HG03196 (cell line): ENCODE measurements around the gene RBM6.
"Not testable (repeated sequence)": the region's sequence is repeated elsewhere in the genome, so short reads cannot be mapped to it uniquely, and the experiment has no call there.

Experiments
- ATAC-seq: cut with Tn5 transposase; IDR thresholded peaks from one replicate; pipeline ENCODE4 v1.9.1; 2021; ENCODE audit not compliant: unreplicated experiment

The RBM6 gene

DNA sequence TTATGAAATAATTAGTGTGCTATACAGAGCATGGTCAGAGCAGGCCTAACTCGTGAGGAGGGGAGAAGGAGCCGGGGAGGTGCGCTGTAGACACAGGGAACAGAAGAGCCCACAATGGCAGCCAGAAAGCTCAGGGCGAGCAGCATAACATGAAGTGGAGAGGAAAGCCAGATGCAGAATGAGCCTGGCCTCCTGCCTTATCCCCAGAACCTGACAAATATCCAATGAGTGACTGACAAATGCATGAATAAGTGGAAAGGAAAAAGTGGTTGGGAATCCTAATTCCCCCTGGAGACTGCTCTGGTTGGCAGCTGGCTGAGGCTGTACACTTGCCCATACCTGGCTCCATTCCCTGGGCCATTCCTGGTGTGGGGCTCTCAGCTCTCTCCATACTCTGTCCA is 27.1 kb upstream of the RBM6 start:
- ATAC-seq, result no peak

DNA sequence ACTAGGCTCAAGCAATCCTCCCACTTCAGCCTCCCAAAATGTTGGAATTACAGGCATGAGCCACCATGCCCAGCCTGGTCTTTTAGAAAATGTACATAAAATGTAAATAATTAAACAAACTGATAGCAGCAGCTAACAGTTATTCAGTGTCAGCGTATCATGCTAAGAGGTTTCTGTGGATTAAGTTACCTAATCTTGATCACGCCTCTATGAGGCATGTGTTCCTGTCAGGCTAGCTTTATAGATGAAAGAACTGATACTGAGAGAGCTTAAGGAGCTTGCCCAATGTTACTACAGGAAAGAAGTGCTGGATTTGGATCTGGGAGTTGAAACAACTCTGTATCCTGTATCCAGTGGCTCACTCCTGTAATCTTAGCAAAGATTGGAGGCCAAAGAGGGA is 25.0 kb upstream of the RBM6 start:
- no peak for ATAC-seq

DNA sequence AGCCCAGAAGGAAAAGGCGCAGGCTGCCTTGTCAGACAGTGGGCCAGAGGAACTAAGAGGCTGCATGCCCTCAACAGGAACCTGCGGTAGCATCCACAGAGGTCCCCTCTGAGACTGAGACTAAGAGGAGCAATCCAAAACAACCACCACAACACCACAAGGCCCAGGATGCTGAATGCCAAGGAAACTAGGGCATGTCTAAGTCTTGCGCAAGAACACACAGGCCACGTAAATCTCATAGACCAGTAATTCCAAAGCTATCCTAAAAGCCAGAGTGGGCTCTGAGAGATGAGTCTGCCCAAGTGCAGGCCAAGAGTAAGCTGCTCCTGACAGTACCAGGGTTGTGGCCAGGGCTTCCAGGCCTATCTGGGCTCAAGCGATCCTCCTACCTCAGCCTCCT is 23.3 kb upstream of the RBM6 start:
- ATAC-seq, result no peak

DNA sequence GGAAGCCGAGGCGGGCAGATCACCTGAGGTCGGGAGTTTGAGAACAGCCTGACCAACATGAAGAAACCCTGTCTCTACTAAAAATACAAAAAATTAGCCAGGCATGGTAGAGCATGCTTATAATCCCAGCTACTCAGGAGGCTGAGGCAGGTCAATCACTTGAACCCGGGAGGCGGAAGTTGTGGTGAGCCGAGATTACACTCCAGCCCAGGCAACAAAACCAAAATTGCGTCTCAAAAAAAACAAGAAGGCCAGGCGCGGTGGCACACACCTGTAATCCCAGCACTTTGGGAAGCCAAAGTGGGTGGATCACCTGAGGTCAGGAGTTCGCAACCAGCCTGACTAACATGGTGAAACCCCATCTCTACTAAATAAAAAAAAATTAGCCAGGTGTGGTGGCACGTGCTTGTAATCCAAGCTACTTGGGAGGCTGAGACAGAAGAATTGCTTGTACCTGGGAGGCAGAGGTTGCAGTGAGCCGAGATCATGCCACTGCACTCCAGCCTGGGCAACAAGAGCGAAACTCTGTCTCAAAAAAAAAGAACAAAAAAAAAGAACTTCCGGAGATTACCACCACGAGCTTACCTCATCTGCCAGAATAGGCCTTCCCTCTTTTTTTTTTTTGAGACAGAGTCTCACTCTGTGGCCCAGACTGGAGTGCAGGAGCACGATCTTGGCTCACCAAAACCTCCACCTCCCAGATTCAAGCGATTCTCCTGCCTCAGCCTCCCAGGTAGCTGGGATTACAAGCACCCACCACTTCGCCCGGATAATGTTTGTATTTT is 22.0 kb upstream of the RBM6 start:
- not testable (repeated sequence) for ATAC-seq

DNA sequence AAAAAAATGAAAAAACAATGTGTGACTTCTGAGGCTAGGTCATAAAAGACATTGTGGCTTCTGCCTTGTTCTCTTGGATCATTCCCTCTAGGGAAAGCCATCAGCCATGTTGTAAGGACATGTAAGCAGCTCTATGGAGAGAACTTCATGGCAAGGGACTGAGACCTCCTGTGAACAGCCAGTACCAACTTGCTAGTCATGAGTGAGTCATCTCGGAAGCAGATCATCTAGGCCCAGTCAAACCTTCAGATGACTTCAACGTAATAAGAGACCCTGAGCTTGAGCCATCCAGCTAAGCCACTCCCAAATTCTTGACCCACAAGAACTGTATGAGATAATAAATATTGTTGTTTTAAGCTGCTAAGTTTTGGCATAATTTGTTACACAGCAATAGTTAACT is 15.3 kb upstream of the RBM6 start:
- no peak for ATAC-seq

DNA sequence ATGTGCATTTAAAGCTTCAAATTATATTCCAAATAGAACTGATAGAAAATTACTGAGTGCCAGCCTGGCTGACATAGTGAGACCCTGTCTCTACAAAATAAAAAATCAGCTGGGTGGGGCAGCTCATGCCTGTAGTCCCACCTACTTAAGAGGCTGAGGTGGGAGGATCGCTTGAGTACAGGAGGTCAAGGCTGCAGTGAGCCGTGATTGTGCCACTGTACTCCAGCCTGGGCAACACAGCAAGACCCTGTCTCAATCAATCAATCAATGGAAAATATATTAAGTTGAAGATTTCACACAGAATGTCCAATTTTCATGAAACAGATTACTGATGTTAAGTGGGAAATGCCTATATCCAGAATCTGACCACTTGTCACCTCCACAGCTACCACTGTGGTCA is 14.5 kb upstream of the RBM6 start:
- no peak for ATAC-seq

DNA sequence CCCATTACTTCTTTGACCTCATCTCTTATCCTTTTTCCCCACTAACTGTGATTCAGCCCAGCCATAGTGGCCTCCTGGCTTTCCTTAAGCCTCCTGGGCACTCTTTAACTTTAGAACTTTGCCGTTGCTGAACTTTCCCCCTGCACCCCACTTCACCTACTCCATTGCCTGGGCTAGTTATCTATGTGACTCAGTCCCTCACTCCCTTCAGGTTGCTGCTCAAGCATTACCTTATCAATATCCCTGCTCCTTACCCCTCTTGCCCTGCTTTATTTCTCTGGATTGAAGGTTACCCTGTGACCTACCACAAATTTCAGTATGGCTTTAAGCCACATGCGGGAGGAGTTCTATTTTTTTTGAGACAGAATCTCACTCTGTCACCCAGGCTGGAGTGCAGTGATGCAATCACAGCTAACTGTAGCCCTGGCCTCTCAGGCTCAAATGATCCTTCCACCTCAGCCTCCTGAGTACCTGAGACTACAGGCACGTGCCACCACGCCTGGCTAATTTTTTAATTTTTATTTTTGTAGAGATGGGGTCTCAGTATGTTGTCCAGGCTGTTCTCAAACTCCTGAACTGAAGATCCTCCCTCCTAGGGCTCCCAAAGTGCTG is 13.7 kb upstream of the RBM6 start:
- no peak for ATAC-seq

DNA sequence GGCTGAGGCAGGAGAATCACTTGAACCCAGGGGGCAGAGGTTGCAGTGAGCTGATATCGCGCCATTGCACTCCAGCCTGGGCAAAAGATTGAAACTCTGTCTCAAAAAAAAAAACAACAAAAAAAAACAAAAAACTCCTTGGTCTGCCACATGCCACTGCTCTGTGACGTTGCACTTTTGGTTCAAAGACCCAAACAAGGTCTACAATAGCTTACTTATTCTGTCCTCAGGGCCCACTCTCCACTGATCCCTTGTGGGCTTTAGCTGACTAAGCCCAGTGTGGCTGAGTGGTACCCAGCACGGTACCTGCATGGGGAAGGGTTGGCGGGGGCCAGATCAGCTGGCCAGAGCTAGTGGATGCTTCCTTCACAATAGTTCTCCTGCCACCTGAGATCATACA is 12.2 kb upstream of the RBM6 start:
- no peak for ATAC-seq

DNA sequence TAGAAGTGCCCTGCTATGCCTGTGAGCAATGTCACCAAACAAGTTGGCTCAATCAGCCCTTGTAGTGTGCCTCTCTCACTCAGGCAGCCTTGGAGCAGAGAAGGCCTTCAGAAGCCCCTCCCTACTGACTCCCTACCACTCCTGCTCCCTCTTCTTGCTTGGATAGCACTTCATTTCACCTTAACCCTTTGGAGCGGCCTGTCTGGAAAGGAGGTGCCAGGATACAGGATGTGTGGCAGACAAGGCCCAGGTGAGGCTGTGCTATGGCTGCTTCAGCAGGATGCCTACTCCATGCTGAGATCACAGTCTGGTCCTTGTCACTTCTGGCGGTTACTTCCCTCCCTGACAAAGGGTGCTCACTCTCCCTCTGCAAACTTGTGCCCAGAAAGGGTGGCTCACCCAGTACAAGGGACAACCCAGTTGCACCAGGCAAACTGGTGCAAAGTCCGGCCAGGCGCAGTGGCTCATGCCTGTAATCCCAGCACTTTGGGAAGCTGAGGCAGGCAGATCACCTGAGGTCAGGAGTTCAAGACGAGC is 11.4 kb upstream of the RBM6 start:
- ATAC-seq, result no peak

DNA sequence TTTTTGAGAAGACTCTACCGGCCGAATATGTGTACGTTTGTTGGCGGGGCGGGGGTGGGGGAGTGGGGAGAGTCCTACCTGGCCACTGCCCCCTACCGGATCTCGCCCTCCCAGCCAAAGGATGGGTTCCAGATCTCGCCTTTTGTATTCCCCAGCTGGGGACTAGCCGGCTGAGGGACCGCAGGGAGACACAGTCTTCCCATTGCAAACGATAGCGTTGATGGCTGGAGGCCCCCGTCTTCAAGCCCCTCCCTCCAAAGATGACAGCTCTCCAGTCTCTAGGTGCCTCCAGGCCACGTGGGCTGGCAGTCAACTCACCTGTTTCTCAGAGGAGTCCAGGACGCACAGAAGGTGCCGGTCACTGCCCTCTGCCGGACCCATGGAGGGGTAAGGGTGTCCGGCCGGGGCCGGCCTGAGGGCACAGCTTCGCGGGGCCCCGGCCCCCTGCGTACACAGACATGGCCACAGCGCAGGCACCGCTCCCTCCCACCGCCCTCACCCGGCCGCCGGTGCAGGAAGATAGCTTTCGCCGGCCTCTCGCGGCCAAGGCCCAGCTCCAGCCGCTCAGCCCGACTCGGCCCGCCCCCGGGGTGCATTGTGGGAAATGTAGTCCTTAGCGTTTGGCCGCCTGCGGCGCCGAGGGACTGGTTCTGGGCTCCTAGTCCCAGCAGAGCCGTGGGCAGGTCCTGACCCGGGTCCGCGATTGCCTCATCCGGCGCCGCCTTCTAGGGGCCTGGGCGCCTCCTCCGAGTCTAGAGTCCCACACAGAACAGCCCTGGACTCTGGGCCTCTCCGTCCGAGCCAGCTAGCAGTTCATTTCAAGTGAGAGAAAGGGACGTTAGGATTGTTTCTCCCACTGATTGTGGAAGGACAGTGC is 10.4 kb upstream of the RBM6 start, which contains the start of gene MON1A:
Gene MON1A (minus strand): TSS at position 521 of the 877 bp plus-strand sequence. CDS start 16,465 bp downstream, outside the sequence.
- ATAC-seq, result peak; percentile 82

DNA sequence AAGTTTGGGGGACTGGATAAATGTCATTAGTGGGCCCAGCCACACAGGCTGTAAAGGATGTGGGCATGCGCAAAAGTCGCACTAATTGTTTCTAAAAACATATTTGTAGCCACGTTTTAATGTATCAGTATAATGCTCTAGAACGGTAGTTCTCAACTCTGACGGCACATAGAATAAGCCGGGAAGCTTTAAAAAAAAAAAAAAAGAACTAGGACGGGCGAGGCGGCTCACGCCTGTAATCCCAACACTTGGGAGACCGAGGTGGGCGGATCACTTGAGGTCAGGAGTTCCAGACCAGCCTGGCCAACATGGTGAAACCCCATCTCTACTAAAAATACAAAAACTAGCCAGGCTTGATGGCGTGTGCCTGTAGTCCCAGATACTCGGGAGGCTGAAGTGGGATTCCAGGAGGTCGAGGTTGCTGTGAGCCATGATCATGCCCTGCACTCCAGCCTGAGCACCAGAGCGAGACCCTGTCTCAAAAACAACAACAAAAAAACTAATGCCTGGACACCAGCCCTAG is 9.7 kb upstream of the RBM6 start:
- ATAC-seq, result no peak

DNA sequence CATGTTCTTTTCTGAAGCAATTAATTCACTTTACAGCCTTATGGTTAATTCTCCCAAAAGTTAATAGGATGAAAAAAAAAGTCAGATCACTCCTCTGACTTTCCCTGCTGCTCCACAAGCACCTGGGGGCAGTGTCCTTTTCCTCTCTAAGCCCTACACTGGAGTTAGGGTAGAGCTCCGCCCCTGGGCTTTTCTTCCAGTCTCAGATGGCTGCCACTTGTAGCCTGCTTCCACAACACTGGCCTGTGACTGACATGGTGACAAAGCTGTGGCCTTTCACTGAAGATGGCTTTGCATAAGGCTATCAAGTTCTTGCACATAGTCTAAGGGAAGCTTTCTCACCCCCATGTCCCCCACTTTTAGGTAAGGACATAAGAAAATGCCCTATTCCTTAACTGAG is 9.0 kb upstream of the RBM6 start:
- ATAC-seq, result no peak

DNA sequence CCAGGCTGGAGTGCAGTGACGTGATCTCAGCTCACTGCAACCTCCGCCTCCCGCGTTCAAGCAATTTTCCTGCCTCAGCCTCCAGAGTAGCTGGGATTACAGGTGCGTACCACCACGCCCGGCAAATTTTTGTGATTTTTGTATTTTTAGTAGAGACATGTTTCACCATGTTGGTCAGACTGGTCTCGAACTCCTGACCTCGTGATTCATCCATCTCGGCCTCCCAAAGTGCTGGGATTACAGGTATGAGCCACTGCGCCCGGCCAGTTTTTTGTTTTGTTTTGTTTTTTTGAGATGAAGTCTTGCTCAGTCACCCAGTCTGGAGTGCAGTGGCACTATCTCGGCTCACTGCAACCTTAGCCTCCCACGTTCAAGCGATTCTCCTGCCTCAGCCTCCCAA is 7.7 kb upstream of the RBM6 start:
- not testable (repeated sequence) for ATAC-seq

DNA sequence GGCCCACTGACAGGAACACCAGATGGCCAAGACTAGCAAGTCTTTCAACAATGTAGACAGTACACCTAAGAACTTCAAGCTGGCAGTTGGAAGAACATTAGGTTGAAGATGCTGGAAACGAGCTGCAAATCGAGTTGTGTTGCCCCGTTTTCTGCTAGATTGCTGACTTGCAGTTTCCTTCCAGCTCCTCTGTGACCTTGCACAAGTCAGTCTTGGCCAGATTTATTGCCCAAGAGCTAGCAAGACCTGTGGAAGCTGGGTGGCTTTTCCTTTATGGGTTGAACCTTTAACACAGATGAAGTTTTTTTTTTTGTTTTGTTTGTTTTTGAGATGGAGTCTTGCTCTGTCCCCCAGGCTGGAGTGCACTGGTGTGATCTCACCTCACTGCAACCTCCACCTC is 2.9 kb upstream of the RBM6 start:
- no peak for ATAC-seq

DNA sequence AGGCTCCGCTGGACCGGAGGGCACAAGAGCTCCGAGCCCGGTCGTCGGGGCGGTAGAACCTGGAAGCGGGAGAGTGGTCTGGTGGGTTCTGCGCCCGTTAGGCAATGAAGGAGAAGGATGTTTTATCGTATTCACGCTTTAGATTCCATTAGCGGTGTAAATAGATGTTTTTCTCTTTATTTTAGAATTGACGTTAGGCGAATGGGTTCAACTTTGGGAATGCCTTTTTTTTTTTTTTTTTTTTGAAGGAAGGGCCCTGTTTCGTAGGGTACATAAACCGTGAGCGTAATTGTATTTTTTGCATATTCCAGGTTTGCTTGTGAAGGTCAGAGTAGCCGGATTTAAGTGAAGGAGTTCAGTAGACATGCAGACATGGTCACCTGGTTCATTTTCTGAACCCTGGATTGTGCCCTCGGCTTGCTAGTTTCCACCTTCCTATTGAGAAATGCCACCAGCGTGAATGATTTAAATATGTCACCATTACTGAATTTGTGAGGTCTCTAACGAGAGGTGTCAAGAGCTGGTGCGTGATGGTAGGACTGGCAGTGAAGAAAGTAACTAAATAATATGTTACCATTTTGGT is 808 bp downstream of the RBM6 start:
- ATAC-seq, result peak; percentile 14

DNA sequence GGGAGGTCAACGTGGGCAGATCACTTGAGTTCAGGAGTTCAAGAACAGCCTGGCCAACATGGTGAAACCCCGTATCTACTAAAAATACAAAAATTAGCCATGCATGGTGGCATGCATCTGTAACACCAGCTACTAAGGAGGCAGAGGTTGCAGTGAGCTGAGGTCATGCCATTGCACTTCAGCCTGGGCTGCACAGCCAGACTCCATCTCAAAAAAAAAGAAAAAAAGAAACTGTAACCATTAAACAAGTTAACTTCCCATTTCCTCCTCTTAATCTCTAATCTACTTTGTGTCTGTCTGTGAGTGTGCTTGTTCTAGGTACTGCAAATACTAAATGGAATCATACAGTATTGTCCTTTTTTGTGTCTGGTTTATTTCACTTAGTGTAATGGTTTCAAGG is 2.7 kb downstream of the RBM6 start:
- no peak for ATAC-seq

DNA sequence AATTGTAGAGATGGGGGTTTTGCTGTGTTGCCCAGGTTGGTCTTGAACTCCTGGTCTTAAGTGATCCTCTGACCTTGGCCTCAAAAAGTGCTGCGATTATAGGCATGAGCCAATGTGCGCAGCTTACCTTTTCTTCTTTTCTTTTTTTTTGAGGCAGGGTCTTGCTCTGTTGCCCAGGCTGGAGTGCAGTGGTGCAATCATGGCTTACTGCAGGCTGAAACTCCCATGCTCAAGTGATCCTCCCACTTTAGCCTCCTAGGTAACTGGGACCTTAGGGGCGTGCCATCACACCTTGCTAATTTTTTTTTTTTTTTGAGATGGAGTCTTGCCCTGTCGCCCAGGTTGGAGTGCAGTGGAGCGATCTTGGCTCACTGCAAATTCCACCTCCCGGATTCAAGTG is 13.0 kb downstream of the RBM6 start:
- ATAC-seq, result no peak

DNA sequence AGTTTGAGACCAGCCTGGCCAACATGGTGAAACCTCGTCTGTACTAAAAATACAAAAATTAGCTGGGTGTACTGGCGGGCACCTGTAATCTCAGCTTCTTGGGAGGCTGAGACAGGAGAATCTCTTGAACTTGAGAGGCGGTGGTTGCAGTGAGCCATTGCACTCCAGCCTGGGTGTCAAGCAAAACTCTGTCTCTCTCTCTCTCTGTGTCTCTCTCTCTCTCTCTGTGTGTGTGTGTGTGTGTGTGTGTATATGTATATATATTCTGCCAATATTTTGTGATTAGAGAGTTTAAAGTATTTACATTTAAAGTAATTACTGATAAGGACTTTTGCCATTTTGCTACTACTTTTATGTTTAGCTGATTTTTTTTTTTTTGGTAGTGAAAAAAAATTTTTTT is 15.7 kb downstream of the RBM6 start:
- ATAC-seq, result no peak

DNA sequence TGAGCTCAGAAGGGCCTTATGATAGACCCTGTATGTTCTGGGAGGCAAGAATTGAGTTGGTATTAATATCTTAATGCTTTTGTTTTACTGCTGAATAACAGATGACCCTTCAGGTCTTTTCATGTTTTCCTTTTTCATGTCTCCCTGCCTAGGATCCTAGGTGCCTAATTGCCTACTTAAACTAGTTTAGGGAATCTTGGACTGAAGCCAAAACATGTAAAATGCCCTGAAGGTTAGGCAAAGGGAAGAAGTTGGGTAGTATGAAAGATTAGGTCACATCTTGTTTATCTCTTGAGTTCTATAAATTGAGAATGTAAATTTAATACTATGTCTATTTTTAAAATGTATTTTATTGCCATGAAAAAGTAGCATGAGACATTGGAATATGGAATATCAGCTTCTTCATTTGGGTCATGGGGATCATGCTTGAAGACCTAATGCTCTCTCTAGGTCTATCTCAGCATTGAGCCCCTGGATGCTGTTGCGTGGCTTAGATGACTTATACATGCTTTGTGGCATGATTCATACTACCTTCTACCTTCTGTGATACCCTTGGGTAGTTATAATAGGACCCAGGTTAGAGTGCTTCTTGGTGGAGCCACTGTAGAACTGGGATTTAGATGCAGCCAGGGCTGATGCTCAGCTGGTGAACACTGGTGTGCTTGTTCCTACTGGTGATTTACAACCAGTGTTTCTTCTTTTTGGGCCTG is 26.4 kb downstream of the RBM6 start:
- ATAC-seq, result no peak

DNA sequence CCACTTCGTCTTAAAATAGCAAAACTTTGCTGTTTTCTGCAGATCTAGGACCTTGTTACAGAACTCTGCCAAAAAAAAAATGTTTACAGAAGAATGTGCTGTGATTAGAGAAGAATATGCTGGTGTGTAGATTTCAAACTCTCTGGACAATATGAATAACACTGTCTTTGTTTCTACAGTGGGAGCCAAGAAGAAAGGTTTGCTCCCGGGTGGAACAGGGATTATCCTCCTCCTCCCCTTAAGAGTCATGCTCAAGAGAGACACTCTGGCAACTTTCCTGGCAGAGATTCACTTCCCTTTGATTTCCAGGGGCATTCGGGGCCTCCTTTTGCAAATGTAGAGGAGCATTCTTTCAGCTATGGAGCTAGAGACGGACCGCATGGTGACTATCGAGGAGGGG is 27.3 kb downstream of the RBM6 start:
- ATAC-seq, result no peak
